Testis (tissue), 2 donors: ENCODE results near the gene RAD21L1.

Experiments
- CTCF ChIP-seq, 3 experiments: fragments of 450-650 bp in 2 of 3; fragments of 200-600 bp in 1 of 3; sonication (generic) in 1 of 3; IDR thresholded peaks; one replicate each; pipeline ENCODE4 v1.5.1; 2016 to 2019; ENCODE audit warnings: antibody characterized with exemption in 3 of 3, mild to moderate bottlenecking in 2 of 3, moderate library complexity in 1 of 3
- POLR2A ChIP-seq: fragments of 450-650 bp; IDR thresholded peaks from one replicate; pipeline ENCODE4 v1.6.1; 2017; ENCODE audit warnings: antibody characterized with exemption, mild to moderate bottlenecking, moderate library complexity

- TF ChIP-seq POLR2A: no peak
- no peak for TF ChIP-seq CTCF (IDR thresholded peaks at IDR 0.05)
Observed at GRCh38 chr20:1199212-1199873, 26.5 kb upstream of the RAD21L1 start.
